Stimulated activated CD8-positive, alpha-beta memory T cell treated with anti-CD3 and anti-CD28 coated beads, Interleukin-7, amount 100 ng/mL, for 4 hours (primary cell): Measurements from ENCODE around the gene PLSCR3.

Experiments used
- DNase-seq, 2 donors: peaks; one replicate each; pipeline ENCODE4 v3.0.0-alpha.2; 2020; ENCODE audit warnings: low read depth in 2 of 2

PLSCR3 gene

GRCh38 chr17:7426896-7427489 lies 32.7 kb upstream of the PLSCR3 start:
- DNase-seq: no peak

DNA sequence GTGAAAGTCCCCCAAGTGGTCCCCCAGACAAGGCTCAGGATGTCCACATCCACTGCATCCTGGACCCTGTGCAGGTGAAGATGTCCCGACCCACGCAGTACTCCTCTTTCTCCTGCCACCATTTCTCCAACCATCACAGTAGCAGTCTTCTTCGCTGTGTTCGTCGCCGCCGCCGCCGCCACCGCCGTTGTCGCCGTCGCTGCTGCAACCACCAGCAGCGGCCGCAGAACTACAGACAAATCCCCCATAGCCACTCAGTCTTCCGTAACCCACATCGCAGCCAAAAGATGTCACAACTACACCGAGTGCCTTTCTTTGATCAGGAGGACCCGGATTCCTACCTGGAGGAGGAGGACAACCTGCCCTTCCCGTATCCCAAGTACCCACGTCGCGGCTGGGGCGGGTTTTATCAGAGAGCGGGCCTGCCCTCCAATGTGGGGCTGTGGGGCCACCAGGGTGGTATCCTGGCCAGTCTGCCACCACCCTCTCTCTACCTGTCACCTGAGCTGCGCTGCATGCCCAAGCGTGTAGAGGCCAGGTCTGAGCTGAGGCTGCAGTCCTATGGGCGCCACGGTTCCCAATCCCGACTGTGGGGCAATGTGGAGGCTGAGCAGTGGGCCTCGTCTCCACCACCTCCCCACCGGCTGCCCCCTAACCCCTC lies 32.0 kb upstream of the PLSCR3 start:
- no peak for DNase-seq

DNA sequence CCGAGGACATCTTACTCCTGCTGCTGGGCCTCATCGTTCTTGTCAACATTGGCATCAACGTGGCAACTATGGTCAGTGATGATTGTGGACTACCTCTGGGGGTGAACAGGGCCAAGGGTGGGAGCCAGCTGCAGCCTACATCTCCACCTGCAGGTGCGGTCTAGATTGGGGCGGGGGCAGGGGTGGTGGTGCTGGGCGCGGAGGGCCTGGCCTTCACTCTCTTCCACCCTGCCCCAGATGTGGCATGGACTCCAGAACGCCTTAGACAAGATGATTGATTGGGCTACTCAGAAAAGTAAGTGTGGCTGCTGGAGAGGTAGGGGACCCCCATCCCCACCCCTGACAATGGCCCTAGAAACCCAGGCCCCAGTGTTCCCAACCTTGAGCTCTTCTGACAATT lies 31.4 kb upstream of the PLSCR3 start:
- no peak for DNase-seq

- DNase-seq: no peak
Observed at GRCh38 chr17:7425316-7425715, 31.0 kb upstream of the PLSCR3 start, which contains the start of gene SPEM2. Gene SPEM2, plus strand, starts transcription at chr17:7425616. Its CDS starts 73 bp downstream, at chr17:7425689.

DNA sequence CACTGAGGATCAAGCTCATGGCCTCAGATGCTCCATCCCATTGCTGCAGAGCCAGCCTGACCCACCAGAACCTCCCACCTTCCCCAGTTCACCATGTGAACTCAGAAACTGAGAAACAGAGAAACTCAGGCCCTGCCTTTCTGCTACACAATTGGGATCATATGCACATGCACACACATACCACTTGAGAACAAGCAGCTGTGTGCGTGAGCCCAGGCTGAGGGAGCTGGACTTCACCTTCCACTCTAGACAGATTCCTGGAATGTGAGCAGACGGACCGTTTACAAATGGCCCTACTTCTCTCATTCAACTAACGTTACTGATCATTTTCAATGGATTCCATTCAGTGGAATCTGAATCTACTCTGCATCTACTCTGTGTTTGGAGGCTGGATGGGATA lies 29.4 kb upstream of the PLSCR3 start:
- DNase-seq: no peak

DNA sequence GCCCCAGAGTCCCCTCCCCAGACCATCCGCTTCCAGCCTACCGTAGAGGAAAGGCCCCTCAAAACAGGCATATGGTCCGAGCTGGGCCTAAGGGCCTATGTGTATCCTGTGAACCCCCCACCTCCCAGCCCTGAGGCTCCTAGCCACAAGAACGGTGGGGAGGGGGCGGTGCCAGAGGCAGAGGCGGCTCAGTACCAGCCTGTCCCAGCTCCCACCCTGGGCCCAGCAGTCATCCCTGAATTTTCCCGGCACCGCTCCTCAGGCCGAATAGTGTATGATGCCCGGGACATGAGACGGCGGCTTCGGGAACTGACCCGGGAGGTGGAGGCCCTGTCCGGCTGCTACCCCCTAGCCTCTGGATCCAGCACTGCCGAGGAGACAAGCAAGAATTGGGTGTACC lies 26.9 kb upstream of the PLSCR3 start:
- DNase-seq: no peak

- no peak for DNase-seq
Observed at GRCh38 chr17:7419819-7420610, 25.7 kb upstream of the PLSCR3 start, which contains the start of gene SPEM1. Gene SPEM1, plus strand, starts transcription at chr17:7420324. Its CDS starts 61 bp downstream, at chr17:7420385.

GRCh38 chr17:7418472-7419152 lies 24.3 kb upstream of the PLSCR3 start:
- no peak for DNase-seq

DNA sequence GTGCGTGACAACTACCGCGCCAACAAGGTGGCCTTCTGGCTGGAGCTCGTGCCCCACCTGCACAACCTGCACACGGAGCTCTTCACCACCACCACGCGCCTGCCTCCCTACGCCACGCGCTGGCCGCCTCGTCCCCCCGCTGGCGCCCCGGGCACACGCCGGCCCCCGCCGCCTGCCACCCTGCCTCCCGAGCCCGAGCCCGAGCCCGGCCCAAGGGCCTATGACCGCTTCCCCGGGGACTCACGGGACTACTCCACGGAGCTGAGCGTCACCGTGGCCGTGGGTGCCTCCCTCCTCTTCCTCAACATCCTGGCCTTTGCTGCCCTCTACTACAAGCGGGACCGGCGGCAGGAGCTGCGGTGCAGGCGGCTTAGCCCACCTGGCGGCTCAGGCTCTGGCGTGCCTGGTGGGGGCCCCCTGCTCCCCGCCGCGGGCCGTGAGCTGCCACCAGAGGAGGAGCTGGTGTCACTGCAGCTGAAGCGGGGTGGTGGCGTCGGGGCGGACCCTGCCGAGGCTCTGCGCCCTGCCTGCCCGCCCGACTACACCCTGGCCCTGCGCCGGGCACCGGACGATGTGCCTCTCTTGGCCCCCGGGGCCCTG lies 22.8 kb upstream of the PLSCR3 start:
- DNase-seq: no peak

DNA sequence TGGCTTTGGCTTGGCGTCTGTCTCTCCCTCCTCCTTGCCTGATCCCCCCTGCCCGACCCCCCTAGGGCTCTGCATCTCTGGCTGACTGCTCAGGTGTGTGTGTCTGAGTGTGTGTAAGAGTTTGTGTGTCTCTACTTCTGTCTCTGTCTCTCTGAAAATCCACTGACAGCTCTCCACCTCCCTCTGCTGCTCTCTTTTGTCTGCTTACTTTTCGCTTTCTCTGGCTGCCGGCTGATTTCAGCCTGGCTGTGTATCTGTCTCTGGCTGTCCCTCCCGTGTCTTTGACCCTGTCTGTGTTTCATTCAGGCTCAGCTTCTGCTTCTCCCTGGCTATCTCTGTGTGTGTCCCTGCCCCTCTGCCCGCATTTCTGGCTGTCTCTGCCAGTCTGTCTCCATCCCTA lies 22.0 kb upstream of the PLSCR3 start:
- DNase-seq: no peak

DNA sequence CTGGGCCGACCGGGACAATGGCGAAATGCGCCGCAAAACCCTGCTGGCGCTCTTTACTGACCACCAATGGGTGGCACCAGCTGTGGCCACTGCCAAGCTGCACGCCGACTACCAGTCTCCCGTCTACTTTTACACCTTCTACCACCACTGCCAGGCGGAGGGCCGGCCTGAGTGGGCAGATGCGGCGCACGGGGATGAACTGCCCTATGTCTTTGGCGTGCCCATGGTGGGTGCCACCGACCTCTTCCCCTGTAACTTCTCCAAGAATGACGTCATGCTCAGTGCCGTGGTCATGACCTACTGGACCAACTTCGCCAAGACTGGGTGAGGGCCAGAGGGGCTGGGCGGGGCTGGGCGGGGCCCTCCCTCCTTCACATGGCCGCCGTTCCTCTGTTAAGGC lies 21.5 kb upstream of the PLSCR3 start:
- DNase-seq: no peak

DNA sequence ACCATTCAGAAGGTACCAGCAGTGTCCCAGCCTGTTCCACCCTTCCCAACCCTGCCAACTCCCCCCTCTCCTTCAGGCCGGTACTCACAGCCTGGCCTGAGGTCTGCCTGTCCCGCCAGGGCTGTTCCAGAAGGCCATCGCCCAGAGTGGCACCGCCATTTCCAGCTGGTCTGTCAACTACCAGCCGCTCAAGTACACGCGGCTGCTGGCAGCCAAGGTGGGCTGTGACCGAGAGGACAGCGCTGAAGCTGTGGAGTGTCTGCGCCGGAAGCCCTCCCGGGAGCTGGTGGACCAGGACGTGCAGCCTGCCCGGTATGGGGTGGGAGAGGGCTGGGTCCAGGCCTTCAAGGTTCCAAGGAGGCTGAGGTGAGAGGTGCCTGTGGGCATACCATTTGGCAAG lies 20.5 kb upstream of the PLSCR3 start:
- DNase-seq: no peak

- DNase-seq: no peak
Observed at GRCh38 chr17:7413346-7413985, 19.1 kb upstream of the PLSCR3 start.

GRCh38 chr17:7411427-7411750 lies 17.1 kb upstream of the PLSCR3 start:
- no peak for DNase-seq

DNA sequence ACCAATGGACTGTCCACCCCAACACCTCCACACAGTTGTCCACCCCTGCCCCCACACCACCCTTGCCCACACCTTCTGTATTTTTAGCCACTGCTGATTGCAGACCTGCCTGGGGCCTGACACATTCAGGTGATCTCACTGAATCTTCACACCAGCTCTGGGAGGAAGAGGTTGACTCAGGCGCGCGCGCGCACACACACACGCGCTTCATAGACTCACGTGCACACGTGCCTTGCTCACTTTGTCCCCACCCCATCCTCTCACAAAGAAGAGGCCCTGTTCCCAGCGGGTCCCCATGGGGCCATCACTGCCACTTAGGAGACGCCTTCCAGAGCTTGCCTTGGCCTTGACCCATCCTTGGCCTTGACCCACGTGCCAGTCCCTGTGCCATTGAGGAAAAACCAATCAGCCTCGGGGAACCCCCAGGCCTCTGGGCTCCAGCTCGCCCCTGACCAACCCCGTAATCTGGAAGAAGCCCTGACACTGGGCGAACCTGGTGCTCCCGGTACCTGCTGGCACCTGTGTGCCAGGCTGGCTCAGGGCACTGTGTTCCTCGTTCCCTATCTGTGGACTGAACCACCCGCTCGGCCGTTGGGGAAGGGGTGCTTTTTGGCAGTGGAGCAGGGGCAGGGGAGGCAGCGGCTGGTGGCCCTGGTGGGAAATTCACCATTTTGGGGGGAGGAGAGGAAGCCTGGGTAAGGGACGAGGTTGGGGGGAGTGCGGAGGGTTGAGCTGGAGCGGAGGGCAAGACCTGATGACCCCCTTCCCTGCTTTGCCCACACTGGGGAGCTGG lies 16.5 kb upstream of the PLSCR3 start:
- DNase-seq: no peak

GRCh38 chr17:7409716-7410115 lies 15.4 kb upstream of the PLSCR3 start:
- no peak for DNase-seq

DNA sequence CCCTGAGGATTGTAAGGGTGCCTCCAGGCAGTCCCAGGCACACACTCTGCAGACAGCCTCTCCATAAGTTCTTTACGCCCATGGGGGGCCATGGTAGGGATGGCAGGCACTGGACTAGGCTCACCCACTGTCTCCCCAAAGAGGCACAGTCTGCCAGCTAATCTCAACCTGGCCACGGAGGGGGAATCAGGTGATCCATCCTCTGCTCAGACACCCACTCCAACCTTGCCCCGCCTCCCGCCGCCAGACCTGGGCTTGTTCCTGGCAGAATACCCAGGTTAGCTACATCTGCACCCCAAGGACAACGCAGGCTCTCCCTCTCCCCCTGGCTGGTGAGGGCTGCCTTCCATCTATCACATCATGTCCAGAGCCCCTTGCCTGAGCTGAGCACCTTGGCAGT lies 14.5 kb upstream of the PLSCR3 start:
- DNase-seq: no peak

GRCh38 chr17:7408252-7408727 lies 14.0 kb upstream of the PLSCR3 start:
- DNase-seq: no peak

DNA sequence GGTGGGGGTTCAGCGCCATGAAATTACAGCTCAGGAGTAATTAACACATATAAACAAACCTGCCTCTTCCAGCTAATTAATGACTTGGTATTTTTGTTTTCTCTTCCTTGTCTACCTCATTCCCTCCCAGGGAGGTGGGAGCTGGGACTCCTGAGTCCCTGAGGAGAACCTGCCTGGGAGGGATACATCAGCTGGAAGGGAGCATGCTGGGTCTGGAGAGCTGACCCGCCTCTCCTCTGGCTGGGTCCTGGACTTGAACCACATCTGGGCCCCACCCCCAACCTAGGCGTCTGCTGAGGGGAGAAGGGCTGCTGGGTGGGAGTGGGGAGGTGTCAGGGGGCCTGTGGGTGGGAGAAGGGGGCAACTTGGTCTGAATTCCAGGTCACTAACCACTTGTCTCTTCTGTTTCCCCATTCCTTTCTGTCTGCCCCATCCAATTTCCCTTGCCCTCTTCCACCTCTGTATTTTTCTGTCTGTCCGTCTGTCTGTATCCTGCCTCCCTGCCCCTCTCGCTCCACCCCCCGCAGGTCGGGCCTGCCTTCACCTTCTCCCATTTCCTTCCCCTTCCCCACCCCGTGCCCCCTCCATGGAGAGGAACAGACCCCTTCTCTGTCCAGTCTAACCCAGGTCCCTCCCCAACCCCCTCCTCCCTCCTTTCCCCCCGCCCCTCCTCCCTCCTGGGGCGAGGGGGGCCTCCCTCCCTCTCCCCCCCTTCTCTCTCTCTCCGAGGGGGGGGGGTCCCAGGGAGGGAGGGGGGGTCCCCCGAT lies 13.3 kb upstream of the PLSCR3 start, which contains the start of gene NLGN2:
NLGN2 (plus strand) TSS at position 361 of the 767 bp plus-strand sequence. CDS start 411 bp downstream, outside the sequence.
- no peak for DNase-seq

- no peak for DNase-seq
Observed at GRCh38 chr17:7407082-7407481, 12.8 kb upstream of the PLSCR3 start.
